ENCODE measurements around the gene FN1.
"Not testable (repeated sequence)": the region's sequence is repeated elsewhere in the genome, so short reads cannot be mapped to it uniquely, and the experiment has no call there.

FN1 gene

GRCh38 chr2:215422676-215423075 lies 13.2 kb downstream of the FN1 start:
- DNase-seq = no peak

- no peak for DNase-seq
These were observed 13.9 kb downstream of the FN1 start for GRCh38 chr2:215421859-215422461.

GRCh38 chr2:215420471-215420935 lies 15.4 kb downstream of the FN1 start:
- DNase-seq = no peak

- no peak for DNase-seq
These were observed 15.9 kb downstream of the FN1 start for GRCh38 chr2:215419769-215420470.

GRCh38 chr2:215419113-215419512 lies 16.8 kb downstream of the FN1 start:
- no peak for DNase-seq

- no peak for DNase-seq
These were observed 17.6 kb downstream of the FN1 start for GRCh38 chr2:215418064-215418963.

- DNase-seq = no peak
These were observed 18.4 kb downstream of the FN1 start for GRCh38 chr2:215417400-215417951.

GRCh38 chr2:215416656-215417055 lies 19.2 kb downstream of the FN1 start:
- DNase-seq = no peak

- no peak for DNase-seq
These were observed 19.9 kb downstream of the FN1 start for GRCh38 chr2:215415820-215416577.

GRCh38 chr2:215415218-215415617 lies 20.6 kb downstream of the FN1 start:
- no peak for DNase-seq

GRCh38 chr2:215414674-215415073 lies 21.2 kb downstream of the FN1 start:
- DNase-seq = no peak

GRCh38 chr2:215413974-215414373 lies 21.9 kb downstream of the FN1 start:
- no peak for DNase-seq

GRCh38 chr2:215413484-215413777 lies 22.4 kb downstream of the FN1 start:
- DNase-seq = no peak

GRCh38 chr2:215411941-215412743 lies 23.7 kb downstream of the FN1 start:
- no peak for DNase-seq

GRCh38 chr2:215410932-215411285 lies 25.0 kb downstream of the FN1 start:
- no peak for DNase-seq

- not testable (repeated sequence) for DNase-seq
These were observed 25.5 kb downstream of the FN1 start for GRCh38 chr2:215410181-215410931.

GRCh38 chr2:215409331-215410127 lies 26.3 kb downstream of the FN1 start:
- DNase-seq = no peak

- not testable (repeated sequence) for DNase-seq
These were observed 27.4 kb downstream of the FN1 start for GRCh38 chr2:215408441-215408840.

- DNase-seq = no peak
These were observed 28.1 kb downstream of the FN1 start for GRCh38 chr2:215407590-215408264.

GRCh38 chr2:215407061-215407460 lies 28.8 kb downstream of the FN1 start:
- no peak for DNase-seq
